LNCaP clone FGC (cell line): ENCODE results near the gene TAOK1.

Experiments
- DNase-seq: peaks from one replicate; pipeline ENCODE4 v3.0.0-alpha.2; 2011; ENCODE audit warnings: low read depth
- H3K4me3 ChIP-seq: 2 replicates; pipeline ENCODE4 v1.5.1; 2011; ENCODE audit warnings: mild to moderate bottlenecking, low read depth, low read length, control low read depth
- TF ChIP-seq, protein P1 (sequence below): IDR thresholded peaks from 2 replicates; pipeline ENCODE4 v1.5.1; 2012; ENCODE audit warnings: mild to moderate bottlenecking; ENCODE audit not compliant: control insufficient read depth, insufficient read depth; ENCODE audit errors: extremely low read depth

The TAOK1 gene

DNA sequence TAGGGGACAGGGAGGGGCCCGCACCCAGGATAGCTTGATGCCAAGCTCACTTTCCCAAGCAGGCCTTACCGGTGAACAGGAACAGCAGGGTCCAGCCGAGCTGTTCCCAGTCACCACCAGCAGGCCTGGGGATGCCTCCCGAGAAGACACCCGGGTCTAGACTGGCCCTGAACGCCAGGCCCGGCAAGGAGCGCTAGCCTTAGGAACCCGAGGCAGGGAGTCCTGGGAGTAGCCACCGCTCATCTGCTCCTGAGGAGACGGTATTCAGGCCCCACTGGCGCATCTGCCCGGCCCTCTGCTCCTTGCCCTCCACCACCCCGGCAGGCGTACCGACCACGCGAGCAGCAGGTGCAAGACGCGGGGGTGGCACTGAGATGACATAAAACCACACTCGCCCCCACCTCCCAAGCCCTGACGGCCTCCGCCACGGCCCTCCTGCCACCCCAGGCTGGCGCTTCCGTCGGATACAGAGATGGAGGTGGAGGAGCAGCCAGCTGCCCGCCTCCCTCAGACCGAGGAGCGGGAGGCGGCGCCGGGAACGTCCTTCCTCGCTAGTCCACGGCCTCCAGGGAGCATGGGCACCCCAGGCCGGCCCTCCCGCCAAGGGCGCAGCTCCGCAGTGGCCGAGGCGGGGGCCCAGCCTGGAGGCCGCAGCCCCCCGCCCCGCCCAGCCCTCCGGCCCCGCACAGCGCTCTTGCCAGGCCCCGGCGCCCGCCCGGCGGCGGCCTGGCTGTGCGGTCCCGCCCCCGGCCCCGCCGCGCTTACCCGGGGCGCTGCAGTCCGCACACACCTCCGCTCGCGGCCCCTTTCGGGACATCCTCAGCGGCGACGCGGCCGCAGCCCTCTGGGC, 198.6 kb downstream of the TAOK1 start:
- no peak for DNase-seq
- TF ChIP-seq, protein P1, sequence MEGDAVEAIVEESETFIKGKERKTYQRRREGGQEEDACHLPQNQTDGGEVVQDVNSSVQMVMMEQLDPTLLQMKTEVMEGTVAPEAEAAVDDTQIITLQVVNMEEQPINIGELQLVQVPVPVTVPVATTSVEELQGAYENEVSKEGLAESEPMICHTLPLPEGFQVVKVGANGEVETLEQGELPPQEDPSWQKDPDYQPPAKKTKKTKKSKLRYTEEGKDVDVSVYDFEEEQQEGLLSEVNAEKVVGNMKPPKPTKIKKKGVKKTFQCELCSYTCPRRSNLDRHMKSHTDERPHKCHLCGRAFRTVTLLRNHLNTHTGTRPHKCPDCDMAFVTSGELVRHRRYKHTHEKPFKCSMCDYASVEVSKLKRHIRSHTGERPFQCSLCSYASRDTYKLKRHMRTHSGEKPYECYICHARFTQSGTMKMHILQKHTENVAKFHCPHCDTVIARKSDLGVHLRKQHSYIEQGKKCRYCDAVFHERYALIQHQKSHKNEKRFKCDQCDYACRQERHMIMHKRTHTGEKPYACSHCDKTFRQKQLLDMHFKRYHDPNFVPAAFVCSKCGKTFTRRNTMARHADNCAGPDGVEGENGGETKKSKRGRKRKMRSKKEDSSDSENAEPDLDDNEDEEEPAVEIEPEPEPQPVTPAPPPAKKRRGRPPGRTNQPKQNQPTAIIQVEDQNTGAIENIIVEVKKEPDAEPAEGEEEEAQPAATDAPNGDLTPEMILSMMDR: no peak
- H3K4me3 ChIP-seq: peak overlapping the region; percentile 69

DNA sequence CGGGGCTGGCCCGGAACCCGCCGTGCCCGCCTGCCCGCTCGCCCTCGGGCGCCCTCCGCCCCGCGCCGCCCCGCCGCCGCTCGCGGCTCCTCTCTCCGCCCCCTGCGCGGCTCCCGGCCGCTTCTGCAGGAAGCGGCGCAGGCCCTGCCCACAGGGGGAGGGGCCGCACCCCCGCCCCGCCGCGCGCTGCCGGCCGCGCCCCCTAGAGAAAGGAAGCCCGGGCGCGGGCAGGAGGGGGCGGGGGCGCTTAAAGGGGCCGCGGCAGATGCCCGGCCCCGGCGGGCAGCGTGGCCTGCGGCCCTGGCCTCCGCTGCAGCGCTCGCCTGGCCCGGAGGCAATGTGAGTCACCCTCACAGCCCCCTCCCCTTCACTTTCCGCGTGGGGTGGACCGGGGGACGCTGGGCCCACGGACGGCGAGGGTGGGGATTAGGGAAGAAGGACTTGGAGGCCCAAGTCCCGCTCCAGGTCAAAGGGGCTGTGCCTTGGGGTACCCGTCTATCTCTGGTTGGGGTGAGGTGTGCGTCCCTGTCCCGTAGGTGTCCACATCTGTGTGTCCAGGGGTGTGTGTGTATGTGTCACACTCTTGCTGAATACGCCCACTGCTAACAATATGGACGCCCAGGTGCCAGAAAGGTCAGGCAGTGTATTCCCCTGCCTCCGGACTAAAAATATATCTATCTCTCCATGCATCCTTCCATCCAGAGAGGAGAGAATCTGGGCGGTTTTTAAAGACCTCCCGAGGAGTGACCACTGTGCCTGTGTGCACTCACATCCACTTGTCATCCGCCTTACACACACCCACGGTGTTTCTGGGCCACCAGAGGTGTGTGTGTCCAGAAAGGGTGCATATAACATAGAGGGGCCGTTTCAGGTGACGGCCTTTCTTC, 199.6 kb downstream of the TAOK1 start, which contains the start of gene GIT1:
GIT1 (minus strand) TSS at position 125 of the 887 bp plus-strand sequence. CDS start 270 bp downstream, outside the sequence.
- TF ChIP-seq, protein P1: no peak
- peak within 1 kb of the TSS; percentile 69 for H3K4me3 ChIP-seq
- DNase-seq: no peak

DNA sequence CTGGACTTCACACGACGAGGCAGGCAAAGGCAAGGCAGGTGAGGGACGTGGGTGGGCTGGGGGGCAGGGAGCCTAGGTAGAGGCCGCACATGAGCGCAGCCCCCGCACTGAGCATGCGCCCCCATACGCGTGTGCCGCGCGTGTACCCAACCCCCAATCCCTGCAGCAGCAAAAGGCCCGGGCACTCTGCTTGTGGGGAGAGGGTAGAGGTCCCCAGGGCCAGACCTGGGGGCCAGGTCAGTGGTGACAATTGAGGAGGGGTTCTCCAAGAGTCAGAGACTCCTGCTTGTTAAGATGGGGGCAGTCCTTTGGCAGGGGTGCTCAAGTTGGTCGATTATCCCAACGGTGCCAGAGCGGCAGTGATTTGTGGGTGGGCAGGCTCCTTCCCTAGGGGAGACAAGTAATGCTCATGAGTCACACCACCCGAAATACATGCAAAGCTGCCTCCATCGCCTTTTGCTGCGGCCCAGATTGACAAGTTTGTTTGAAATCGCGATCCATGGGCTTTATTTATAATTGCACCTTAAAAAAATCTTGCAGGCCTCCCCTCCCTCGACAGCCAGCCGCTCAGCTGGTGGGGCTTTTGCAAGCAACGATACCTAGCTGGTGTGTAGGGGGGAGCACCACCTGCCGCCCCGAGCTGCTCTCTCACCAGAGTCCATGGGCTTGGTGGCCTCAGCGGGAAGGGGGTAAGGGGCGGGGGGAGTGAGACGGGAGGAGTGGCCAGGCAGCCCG, 200.4 kb downstream of the TAOK1 start:
- H3K4me3 ChIP-seq: peak overlapping the region; percentile 67
- TF ChIP-seq, protein P1: no peak
- no peak for DNase-seq

DNA sequence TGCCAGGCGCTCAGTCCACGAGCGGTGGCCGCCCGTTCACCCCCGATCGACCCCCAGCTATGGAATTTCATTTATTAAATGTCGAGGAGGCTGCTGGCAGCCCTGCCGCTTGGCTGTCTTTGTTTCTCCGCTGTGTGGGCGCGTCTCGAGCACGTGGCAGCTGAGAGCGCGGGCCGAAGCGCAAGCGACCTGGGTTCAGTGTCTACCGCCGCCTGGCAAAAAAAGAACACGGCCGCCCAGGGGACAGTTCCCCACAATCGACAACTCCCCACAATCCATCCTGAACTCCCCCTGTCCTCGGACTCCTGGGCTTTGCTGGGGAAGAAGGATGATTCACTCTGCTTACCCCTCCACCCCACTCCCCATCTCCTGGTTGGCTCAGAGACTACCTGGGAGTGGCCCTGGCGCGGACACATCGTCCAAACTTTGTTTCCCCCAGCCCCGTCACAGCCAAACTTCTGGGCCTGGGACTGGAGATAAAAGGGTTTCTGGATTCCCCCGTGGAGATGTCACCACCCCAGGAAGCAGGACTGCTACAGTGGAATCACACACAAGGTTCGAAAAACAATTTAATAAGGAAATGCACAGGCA, 201.1 kb downstream of the TAOK1 start:
- no peak overlapping the region for H3K4me3 ChIP-seq
- TF ChIP-seq, protein P1: no peak
- no peak for DNase-seq

DNA sequence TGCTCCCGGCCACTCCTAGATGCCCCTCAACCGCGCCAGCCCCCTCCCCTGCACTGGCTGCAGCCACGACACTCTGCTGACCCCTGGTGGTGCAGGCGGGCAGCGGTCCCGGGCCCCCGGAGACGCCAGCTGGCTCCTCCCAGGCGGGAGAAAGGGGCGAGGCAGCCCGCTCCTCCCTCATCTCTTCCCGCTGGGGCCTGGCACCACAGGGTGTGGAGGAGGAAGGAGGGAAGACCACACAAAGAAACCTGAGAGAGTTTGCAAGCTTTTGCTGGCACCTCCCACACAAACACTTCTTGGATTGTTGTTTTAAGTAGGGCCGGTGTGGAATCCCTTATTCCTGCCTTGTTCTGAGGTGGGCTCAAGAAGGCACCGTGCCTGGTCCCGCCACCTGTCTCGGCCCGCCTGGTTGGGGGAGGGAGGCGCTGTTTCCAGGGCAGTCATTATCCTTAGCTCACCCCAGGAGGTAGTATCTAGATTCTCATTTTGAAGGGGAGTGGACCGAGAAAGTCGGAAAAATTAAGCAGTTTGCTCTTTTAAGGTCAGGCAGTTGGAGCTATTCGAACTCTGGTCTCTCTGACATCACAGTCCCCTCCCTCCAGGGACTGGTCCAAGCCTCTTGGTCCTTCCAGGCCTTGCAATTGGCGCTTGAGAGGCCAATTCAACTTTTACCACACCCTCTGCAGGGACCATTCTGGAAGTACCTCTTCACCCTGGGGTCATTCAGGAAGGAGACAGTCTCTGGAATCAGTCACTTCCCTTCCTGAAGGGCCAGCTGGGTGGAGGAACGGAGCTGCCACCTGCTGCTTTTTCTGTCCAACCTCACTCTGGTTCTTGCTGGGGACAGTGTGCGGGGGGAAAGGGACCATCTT, 201.8 kb downstream of the TAOK1 start:
- peak overlapping the region; percentile 54 for H3K4me3 ChIP-seq
- no peak for DNase-seq
- TF ChIP-seq, protein P1: peak; percentile 97
